ENCODE data around the gene BACH2.

- no peak for TF ChIP-seq CTCF (IDR thresholded peaks at IDR 0.05; ENCODE audit: insufficient read depth, low read length)
- TF ChIP-seq POLR2AphosphoS5 (IDR thresholded peaks at IDR 0.05; ENCODE audit: low read depth), result no peak
- no peak for TF ChIP-seq REST (IDR thresholded peaks at IDR 0.05; ENCODE audit: insufficient replicate concordance, low read depth)
Observed at GRCh38 chr6:90095788-90096187, 200.9 kb downstream of the BACH2 start.
